Measurements from ENCODE around the gene SEL1L2. TPM values are rescaled to one million over a fixed set of nuclear protein-coding genes. Genes with fewer than 3 reads are reported as not detected.
A peak's percentile ranks its signal among the peaks of the same experiment; 100 is the strongest.
"Not testable (repeated sequence)": the region's sequence is repeated elsewhere in the genome, so short reads cannot be mapped to it uniquely, and the experiment has no call there.

The SEL1L2 gene
- total RNA-seq, 2 donors from 2014 or later, result not detected

DNA sequence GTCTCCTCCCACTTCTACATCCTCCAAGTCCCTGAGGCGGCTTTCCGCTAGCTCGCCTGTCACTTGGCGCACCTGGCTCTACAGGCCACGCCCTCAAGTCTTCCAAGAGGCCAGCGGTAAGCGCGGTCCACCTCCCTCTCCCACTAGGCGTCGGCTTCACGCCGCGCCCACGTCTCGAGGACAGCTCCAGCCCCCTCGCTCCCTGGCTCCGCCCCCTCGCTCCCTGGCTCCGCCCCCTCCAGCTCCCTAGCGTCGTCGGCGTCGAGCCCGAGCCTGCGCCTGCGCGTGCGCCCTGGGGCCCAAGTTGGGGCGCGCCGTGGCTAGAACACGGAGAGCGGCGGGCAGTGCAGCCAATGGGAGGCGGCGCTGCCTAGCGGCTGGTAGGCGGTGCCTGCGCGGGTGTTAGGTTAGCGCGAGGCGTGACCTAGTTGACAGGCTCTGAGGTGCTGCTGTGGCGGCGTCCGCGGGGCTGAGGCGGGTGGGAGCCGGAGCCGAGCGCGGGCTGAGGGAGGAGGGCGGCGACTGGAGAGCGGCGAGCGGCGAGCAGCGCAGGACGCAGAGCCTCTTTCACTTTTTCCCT, 4.8 kb upstream of the SEL1L2 start, which contains the start of gene MACROD2:
TSS of gene MACROD2 (plus strand) at position 431 of the 580 bp plus-strand sequence.
- peak within 1 kb of the TSS; percentile 57 to 85 (median 70) for H3K27ac ChIP-seq
- H3K9me3 ChIP-seq, result no peaks in the 10 kb centered on the region
- intact Hi-C loops (cut with DNase I), result no loop called here
- peak; percentile 60 to 77 (median 69) for TF ChIP-seq POLR2A (IDR thresholded peaks at IDR 0.05)
- TF ChIP-seq, protein P1, sequence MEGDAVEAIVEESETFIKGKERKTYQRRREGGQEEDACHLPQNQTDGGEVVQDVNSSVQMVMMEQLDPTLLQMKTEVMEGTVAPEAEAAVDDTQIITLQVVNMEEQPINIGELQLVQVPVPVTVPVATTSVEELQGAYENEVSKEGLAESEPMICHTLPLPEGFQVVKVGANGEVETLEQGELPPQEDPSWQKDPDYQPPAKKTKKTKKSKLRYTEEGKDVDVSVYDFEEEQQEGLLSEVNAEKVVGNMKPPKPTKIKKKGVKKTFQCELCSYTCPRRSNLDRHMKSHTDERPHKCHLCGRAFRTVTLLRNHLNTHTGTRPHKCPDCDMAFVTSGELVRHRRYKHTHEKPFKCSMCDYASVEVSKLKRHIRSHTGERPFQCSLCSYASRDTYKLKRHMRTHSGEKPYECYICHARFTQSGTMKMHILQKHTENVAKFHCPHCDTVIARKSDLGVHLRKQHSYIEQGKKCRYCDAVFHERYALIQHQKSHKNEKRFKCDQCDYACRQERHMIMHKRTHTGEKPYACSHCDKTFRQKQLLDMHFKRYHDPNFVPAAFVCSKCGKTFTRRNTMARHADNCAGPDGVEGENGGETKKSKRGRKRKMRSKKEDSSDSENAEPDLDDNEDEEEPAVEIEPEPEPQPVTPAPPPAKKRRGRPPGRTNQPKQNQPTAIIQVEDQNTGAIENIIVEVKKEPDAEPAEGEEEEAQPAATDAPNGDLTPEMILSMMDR (IDR thresholded peaks at IDR 0.05), result peak in 3 of 7 experiments; percentile 43 to 47 (median 45)
- no peaks in the 10 kb centered on the region for H3K36me3 ChIP-seq (replicated peaks in 1 of 2; ENCODE audit: insufficient read depth in 1 of 2, low read depth in 2 of 2)
- 0 to 3% methylated on average over 30 to 61 of the region's 61 CpGs for WGBS, 2 donors
- no peaks in the 10 kb centered on the region for H3K27me3 ChIP-seq
- no peaks in the 10 kb centered on the region for H3K4me1 ChIP-seq
- peak; percentile 96 to 99 (median 98) for DNase-seq
- ATAC-seq, result peak; percentile 97
- peak within 1 kb of the TSS; percentile 33 to 67 for H3K4me3 ChIP-seq

DNA sequence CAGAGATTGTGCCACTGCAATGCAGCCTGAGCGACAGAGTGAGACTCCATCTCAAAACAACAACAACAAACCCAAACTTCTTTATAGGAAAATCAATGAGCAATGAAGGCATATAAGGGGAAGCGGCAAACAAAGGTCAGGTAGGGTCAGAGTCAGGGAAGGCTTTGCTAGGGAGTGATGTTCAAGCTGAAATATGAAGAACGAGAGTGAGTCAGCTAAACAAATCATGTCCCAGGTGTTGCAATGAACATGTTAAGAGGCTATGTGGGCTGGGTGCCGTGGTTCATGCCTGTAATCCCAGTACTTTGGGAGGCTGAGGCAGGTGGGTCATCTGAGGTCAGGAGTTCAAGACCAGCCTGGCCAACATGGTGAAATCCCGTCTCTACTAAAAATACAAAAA, 1.5 kb upstream of the SEL1L2 start:
- intact Hi-C loops (cut with DNase I); ATAC-seq; H3K4me1 ChIP-seq; DNase-seq; H3K9me3 ChIP-seq; H3K27ac ChIP-seq; H3K27me3 ChIP-seq; H3K36me3 ChIP-seq (replicated peaks in 1 of 2; ENCODE audit: insufficient read depth in 1 of 2, low read depth in 2 of 2); H3K4me3 ChIP-seq: not testable (repeated sequence)
- 88 to 93% methylated on average over 5 of the region's 5 CpGs for WGBS, 2 donors

DNA sequence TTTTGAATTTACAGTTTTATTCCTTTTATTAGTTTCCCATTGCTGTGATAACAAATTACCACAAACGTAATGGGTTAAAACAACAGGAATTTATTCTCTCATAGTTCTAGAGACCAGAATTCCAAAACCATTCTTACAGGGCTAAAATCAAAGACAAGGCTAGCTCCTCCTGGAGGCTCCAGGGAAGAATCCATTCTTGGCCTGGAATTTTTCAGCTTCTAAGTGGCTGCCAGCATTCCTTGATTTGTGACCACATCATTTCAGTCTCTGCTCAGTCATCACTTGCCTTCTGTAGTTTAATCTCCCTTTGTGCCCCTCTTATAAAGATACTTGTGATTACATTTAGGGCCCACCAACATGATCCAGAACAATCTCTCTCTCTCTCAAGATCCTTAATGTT, 897 bp upstream of the SEL1L2 start:
- Histone ChIP-seq H3K27ac (no peak overlapping the region), H3K36me3 (replicated peaks in 1 of 2; ENCODE audit: insufficient read depth in 1 of 2, low read depth in 2 of 2) (no peaks in the 10 kb centered on the region), H3K4me3 (no peak overlapping the region), H3K27me3 (no peaks in the 10 kb centered on the region), H3K9me3 (no peaks in the 10 kb centered on the region), H3K4me1 (no peaks in the 10 kb centered on the region)
- no peak for ATAC-seq
- TF ChIP-seq, protein P1 (IDR thresholded peaks at IDR 0.05), result no peak
- no peak for TF ChIP-seq POLR2A (IDR thresholded peaks at IDR 0.05)
- intact Hi-C loops (cut with DNase I), result no loop called here
- DNase-seq, result no peak
- WGBS, 2 donors, result 61 to 65% methylated on average over 1 of the region's 1 CpG

DNA sequence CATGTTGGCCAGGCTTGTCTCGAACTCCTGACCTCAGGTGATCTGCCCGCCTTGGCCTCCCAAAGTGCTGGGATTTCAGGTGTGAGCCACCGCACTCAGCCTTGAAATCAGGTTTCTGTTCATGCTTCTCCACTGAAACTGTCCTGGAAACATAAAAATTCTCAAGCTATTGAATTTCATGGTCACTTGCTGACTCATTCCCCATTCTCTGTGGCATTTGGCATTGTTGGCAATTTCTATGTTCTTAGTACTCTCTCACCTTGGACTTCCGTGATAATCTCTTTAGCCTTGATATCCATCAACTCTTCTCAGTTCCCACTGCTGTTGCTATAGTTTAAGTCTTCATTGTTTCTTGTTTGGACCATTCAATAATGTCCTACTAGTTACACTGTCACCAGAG, 6.2 kb downstream of the SEL1L2 start:
- TF ChIP-seq, protein P1 (IDR thresholded peaks at IDR 0.05), result no peak
- no peak for TF ChIP-seq POLR2A (IDR thresholded peaks at IDR 0.05)
- WGBS, 2 donors, result 57 to 73% methylated on average over 4 of the region's 4 CpGs
- intact Hi-C loops (cut with DNase I), result no loop called here
- Histone ChIP-seq H3K27me3 (no peaks in the 10 kb centered on the region), H3K4me3 (no peak overlapping the region), H3K4me1 (no peaks in the 10 kb centered on the region), H3K9me3 (no peaks in the 10 kb centered on the region), H3K36me3 (replicated peaks in 1 of 2; ENCODE audit: insufficient read depth in 1 of 2, low read depth in 2 of 2) (no peaks in the 10 kb centered on the region), H3K27ac (no peak overlapping the region)
- no peak for DNase-seq
- no peak for ATAC-seq

DNA sequence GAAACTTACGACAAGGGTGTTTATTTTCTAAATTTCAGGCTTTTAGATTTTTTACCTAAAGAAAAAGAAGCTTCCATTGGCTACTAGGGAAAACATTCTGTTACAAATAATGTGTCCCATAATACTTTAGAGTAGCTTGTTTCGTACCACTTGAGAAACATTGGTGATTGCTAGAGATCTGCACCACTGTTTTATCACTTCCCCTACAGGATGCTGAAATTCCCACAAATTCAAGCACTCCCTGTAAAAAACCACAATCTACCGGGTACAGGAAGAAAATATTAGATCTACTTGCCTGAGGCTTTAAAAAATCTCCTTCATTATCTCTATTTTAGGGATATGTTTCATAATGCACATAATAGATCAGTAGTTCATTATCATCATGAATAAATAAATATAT, 29.9 kb downstream of the SEL1L2 start:
- TF ChIP-seq, protein P1 (IDR thresholded peaks at IDR 0.05), result no peak
- TF ChIP-seq POLR2A (IDR thresholded peaks at IDR 0.05), result no peak
- WGBS, 2 donors, result 54 to 67% methylated on average over 3 of the region's 3 CpGs
- Histone ChIP-seq H3K4me1 (no peaks in the 10 kb centered on the region), H3K27ac (no peak overlapping the region), H3K36me3 (replicated peaks in 1 of 2; ENCODE audit: insufficient read depth in 1 of 2, low read depth in 2 of 2) (no peaks in the 10 kb centered on the region), H3K9me3 (no peaks in the 10 kb centered on the region), H3K4me3 (no peak overlapping the region), H3K27me3 (no peaks in the 10 kb centered on the region)
- DNase-seq, result no peak
- intact Hi-C loops (cut with DNase I), result no loop called here
- ATAC-seq, result no peak
